H1 (cell line): ENCODE results near the gene MATK. TPM values are rescaled to one million over a fixed set of nuclear protein-coding genes. Genes with fewer than 3 reads are reported as not detected.

ENCODE experiments used
- ATF2 ChIP-seq: IDR thresholded peaks from 2 replicates; pipeline ENCODE4 v1.6.1; 2012; ENCODE audit warnings: low read length, inconsistent platforms
- CHD7 ChIP-seq: fragments of 300-600 bp; sonication (generic); IDR thresholded peaks from 2 replicates; pipeline ENCODE4 v1.7.1; 2012; ENCODE audit warnings: low read length, moderate library complexity, mild to moderate bottlenecking, inconsistent platforms; ENCODE audit not compliant: insufficient replicate concordance
- GTF2F1 ChIP-seq: IDR thresholded peaks from 2 replicates; pipeline ENCODE4 v1.6.1; 2012; ENCODE audit warnings: low read depth, low read length, improper control_type of control experiment, borderline replicate concordance
- RAD21 ChIP-seq, 2 experiments: IDR thresholded peaks in 1 of 2; conservative IDR thresholded peaks in 1 of 2; 2 replicates each; pipeline ENCODE4 v1.6.1; 2011; ENCODE audit warnings: low read depth in 2 of 2, low read length in 2 of 2, improper control_type of control experiment in 1 of 2, inconsistent platforms in 1 of 2, mild to moderate bottlenecking in 1 of 2, moderate library complexity in 1 of 2
- SIN3A ChIP-seq, 2 experiments: IDR thresholded peaks in 1 of 2; conservative IDR thresholded peaks in 1 of 2; 2 replicates each; pipeline ENCODE4 v1.6.1; 2011 to 2012; ENCODE audit warnings: low read length in 2 of 2, improper control_type of control experiment in 1 of 2, low read depth in 1 of 2, mild to moderate bottlenecking in 1 of 2
- SIX5 ChIP-seq: IDR thresholded peaks from 2 replicates; pipeline ENCODE4 v1.6.1; 2011; ENCODE audit warnings: mild to moderate bottlenecking, low read depth, low read length
- SUZ12 ChIP-seq: fragments of 200-600 bp; sonication (generic); IDR thresholded peaks from 2 replicates; pipeline ENCODE4 v1.6.1; 2012; ENCODE audit warnings: mild to moderate bottlenecking, inconsistent platforms, low read length, moderate library complexity, mixed read lengths
- TCF12 ChIP-seq: IDR thresholded peaks from 2 replicates; pipeline ENCODE4 v1.6.1; 2011; ENCODE audit warnings: low read depth, mild to moderate bottlenecking, low read length
- polyA plus RNA-seq, 7 experiments: library from polyadenylated mRNA; depleted of rRNA in 3 of 7; stranded (reverse) in 5 of 7; unstranded in 2 of 7; fragments of >200 nt in 5 of 7; fragments of 200-250 nt in 2 of 7; gene quantifications; 1 replicate in 5 of 7; 2 replicates in 1 of 7; 4 replicates in 1 of 7; pipeline versions ENCODE4 v1.2.1 to v1.2.3, GENCODE V29; 2011 to 2013; ENCODE audit warnings: missing spikeins in 2 of 7, mixed read lengths in 2 of 7
- total RNA-seq: library from RNA; stranded (reverse); fragmentation: NEBNext Ultra II Directional; extraction: Animal tissue kit (Norgen Biotek cat#: 25700); gene quantifications from 2 replicates; pipeline ENCODE4 v1.2.1, GENCODE V29; 2021

MATK gene
- total and polyA plus RNA-seq, 2 of the 8 experiments (the other 6 are each of a cell fraction or from before 2014, with no cell fraction given) = 20.5 to 21.4 TPM

GRCh38 chr19:3810708-3811355 is 24.7 kb upstream of the MATK start (continued):
- TF ChIP-seq CHD7 = no peak
- TF ChIP-seq SIX5 = no peak
- TF ChIP-seq ATF2 = no peak
- TF ChIP-seq SUZ12 = no peak
- no peak for TF ChIP-seq GTF2F1
- no peak for TF ChIP-seq TCF12
- no peak for TF ChIP-seq SIN3A (conservative IDR thresholded peaks at IDR 0.05 in 1 of 2, IDR thresholded peaks at IDR 0.05 in 1 of 2; ENCODE audit: low read depth in 1 of 2, low read length in 2 of 2)
- no peak for TF ChIP-seq RAD21 (IDR thresholded peaks at IDR 0.05 in 1 of 2, conservative IDR thresholded peaks at IDR 0.05 in 1 of 2; ENCODE audit: low read depth in 2 of 2, low read length in 2 of 2)
